ENCODE data around the gene DARS2.

Gene DARS2

GRCh38 chr1:173867753-173868265 lies 43.3 kb downstream of the DARS2 start, which contains the start of gene GAS5:
Gene GAS5 (minus strand): TSS chr1:173867989.
- H3K4me3 ChIP-seq (ENCODE audit: low read depth, low read length): peak within 1 kb of the TSS; percentile 82
- TF ChIP-seq CTCF (IDR thresholded peaks at IDR 0.05; ENCODE audit: borderline replicate concordance, insufficient read depth, low read depth, low read length): no peak

GRCh38 chr1:173868266-173869020 lies 44.0 kb downstream of the DARS2 start, which contains the start of gene ZBTB37:
Gene ZBTB37 (plus strand): TSS chr1:173868380. CDS start chr1:173870226, 1,846 bp downstream.
- H3K4me3 ChIP-seq (ENCODE audit: low read depth, low read length): peak within 1 kb of the TSS; percentile 82

GRCh38 chr1:173869021-173869359 lies 44.5 kb downstream of the DARS2 start:
- no peak for TF ChIP-seq CTCF (IDR thresholded peaks at IDR 0.05; ENCODE audit: borderline replicate concordance, insufficient read depth, low read depth, low read length)
- H3K4me3 ChIP-seq (ENCODE audit: low read depth, low read length): peak overlapping the region; percentile 82

More at GRCh38 chr1:173868266-173869020, 44.0 kb downstream of the DARS2 start, which contains the start of gene ZBTB37:
- TF ChIP-seq CTCF (IDR thresholded peaks at IDR 0.05; ENCODE audit: borderline replicate concordance, insufficient read depth, low read depth, low read length): 0 out of 2 replicates have a peak, but pooled peaks have one; percentile 1

- no peak for TF ChIP-seq CTCF (IDR thresholded peaks at IDR 0.05; ENCODE audit: borderline replicate concordance, insufficient read depth, low read depth, low read length)
These were observed 46.0 kb downstream of the DARS2 start for GRCh38 chr1:173870252-173871075.

GRCh38 chr1:173871091-173871490 lies 46.6 kb downstream of the DARS2 start:
- peak overlapping the region; percentile 1 for H3K4me3 ChIP-seq (ENCODE audit: low read depth, low read length)
- TF ChIP-seq CTCF (IDR thresholded peaks at IDR 0.05; ENCODE audit: borderline replicate concordance, insufficient read depth, low read depth, low read length): no peak

More at GRCh38 chr1:173870252-173871075, 46.0 kb downstream of the DARS2 start:
- peak overlapping the region; percentile 33 for H3K4me3 ChIP-seq (ENCODE audit: low read depth, low read length)

- H3K4me3 ChIP-seq (ENCODE audit: low read depth, low read length): no peak overlapping the region
- no peak for TF ChIP-seq CTCF (IDR thresholded peaks at IDR 0.05; ENCODE audit: borderline replicate concordance, insufficient read depth, low read depth, low read length)
These were observed 47.0 kb downstream of the DARS2 start for GRCh38 chr1:173871500-173871899.

Measured in GM12875 (cell line).